ENCODE data around the gene TCF3. TPM values are rescaled to one million over a fixed set of nuclear protein-coding genes. Genes with fewer than 3 reads are reported as not detected.

Gene TCF3
- total and polyA plus RNA-seq, 7 donors, result 20.1 to 33.8 (median 24.6) TPM

GRCh38 chr19:1606138-1606651 lies 46.2 kb downstream of the TCF3 start:
- intact Hi-C loops (cut with DNase I), result loop anchor here in 1 of 2 donors (2.0 kb wide), 1 partner anchor 47 kb away; the partner anchor contains the start of gene TCF3
- ATAC-seq (peak in 3 of 4 donors; percentile 1 to 13 (median 5)), DNase-seq (no peak)
- Histone ChIP-seq H3K27ac (peak overlapping the region; percentile 93), H3K4me3 (peak overlapping the region; percentile 94), H3K4me1 (peaks cover 32% of the 10 kb centered on the region), H3K36me3 (ENCODE audit: insufficient read depth in 1 of 2, low read depth in 1 of 2) (peaks cover 0 to 26% of the 10 kb centered on the region in 2 donors), H3K27me3 (ENCODE audit: insufficient read depth in 3 of 3, low read length in 2 of 3) (no peaks in the 10 kb centered on the region), H3K9me3 (no peaks in the 10 kb centered on the region)
- 9 to 16% (median 10%) methylated on average over 16 of the region's 16 CpGs for WGBS, 3 donors
- TF ChIP-seq CTCF (IDR thresholded peaks at IDR 0.05), result no peak

- Histone ChIP-seq H3K9me3 (no peaks in the 10 kb centered on the region), H3K27ac (peak within 1 kb of the TSS; percentile 93), H3K4me1 (peaks cover 32% of the 10 kb centered on the region), H3K4me3 (peak within 1 kb of the TSS; percentile 94), H3K27me3 (ENCODE audit: insufficient read depth in 3 of 3, low read length in 2 of 3) (no peaks in the 10 kb centered on the region), H3K36me3 (ENCODE audit: insufficient read depth in 1 of 2, low read depth in 1 of 2) (peaks cover 0 to 29% of the 10 kb centered on the region in 2 donors)
- intact Hi-C loops (cut with DNase I), result loop anchor here in 1 of 2 donors (2.0 kb wide), 1 partner anchor 47 kb away; the partner anchor contains the start of gene TCF3
- ATAC-seq (peak; percentile 94 to 95 (median 94)), DNase-seq (peak; percentile 95 to 97)
- 0% methylated on average over 67 to 79 of the region's 79 CpGs for WGBS, 3 donors
- peak; percentile 52 for TF ChIP-seq CTCF (IDR thresholded peaks at IDR 0.05)
Observed at GRCh38 chr19:1605236-1606137, 46.9 kb downstream of the TCF3 start, which contains the start of gene UQCR11. TSS of gene UQCR11 (minus strand) at chr19:1605462. CDS start at chr19:1605409, 53 bp downstream.

- TF ChIP-seq CTCF (IDR thresholded peaks at IDR 0.05), result no peak
- 79 to 88% (median 79%) methylated on average over 21 of the region's 21 CpGs for WGBS, 3 donors
- Histone ChIP-seq H3K4me1 (peaks cover 32% of the 10 kb centered on the region), H3K36me3 (ENCODE audit: insufficient read depth in 1 of 2, low read depth in 1 of 2) (peaks cover 6 to 46% of the 10 kb centered on the region in 2 donors), H3K27me3 (ENCODE audit: insufficient read depth in 3 of 3, low read length in 2 of 3) (no peaks in the 10 kb centered on the region), H3K9me3 (no peaks in the 10 kb centered on the region), H3K4me3 (no peak overlapping the region), H3K27ac (peak overlapping the region; percentile 41)
- DNase-seq (no peak), ATAC-seq (no peak)
- intact Hi-C loops (cut with DNase I), result no loop called here
Observed at GRCh38 chr19:1602091-1602707, 50.2 kb downstream of the TCF3 start.

GRCh38 chr19:1601613-1602064 lies 50.8 kb downstream of the TCF3 start:
- Histone ChIP-seq H3K4me1 (peaks cover 32% of the 10 kb centered on the region), H3K27me3 (ENCODE audit: insufficient read depth in 3 of 3, low read length in 2 of 3) (no peaks in the 10 kb centered on the region), H3K4me3 (no peak overlapping the region), H3K36me3 (ENCODE audit: insufficient read depth in 1 of 2, low read depth in 1 of 2) (peaks cover 7 to 51% of the 10 kb centered on the region in 2 donors), H3K9me3 (no peaks in the 10 kb centered on the region), H3K27ac (peak overlapping the region; percentile 16)
- no peak for ATAC-seq
- intact Hi-C loops (cut with DNase I), result no loop called here
- no peak for TF ChIP-seq CTCF (IDR thresholded peaks at IDR 0.05)
- no peak for DNase-seq
- 80 to 86% (median 84%) methylated on average over 14 of the region's 14 CpGs for WGBS, 3 donors

Measured in psoas muscle (tissue), 8 donors.